Endothelial cell of umbilical vein (primary cell): ENCODE data around the gene FARP1. TPM values are rescaled to one million over a fixed set of nuclear protein-coding genes. Genes with fewer than 3 reads are reported as not detected.

Experiments used
- BruUV-seq: library from RNA; stranded (reverse); fragments of 400-500 nt; replicated peaks from 2 replicates; lab custom pipeline; 2021; lab: Mats Ljungman, UMichigan
- CTCF ChIA-PET: fragments of 300-600, 350-600 bp; sonication (Branson Sonifier 250); formaldehyde crosslinking; loops from one replicate; lab custom pipeline; 2021; ENCODE audit warnings: antibody characterized with exemption, inconsistent platforms; lab: Charles Lee
- POLR2A ChIA-PET: fragments of 300-600, 350-600 bp; sonication (Branson Sonifier 250); formaldehyde crosslinking; loops from one replicate; lab custom pipeline; 2021; ENCODE audit warnings: antibody characterized with exemption, inconsistent platforms; lab: Charles Lee
- DNase-seq: peaks from one replicate; pipeline ENCODE4 v3.0.0-alpha.2; 2011; ENCODE audit warnings: low read depth, low spot score
- FAIRE-seq: peaks from 2 replicates; lab custom pipeline; 2011; peaks lifted over from hg19 to GRCh38; lab: Jason Lieb, UNC
- H2AFZ ChIP-seq: 2 replicates; pipeline ENCODE4 v1.6.0; 2012; ENCODE audit warnings: low read depth, low read length, control low read depth, inconsistent platforms
- H3K27ac ChIP-seq: 2 replicates; pipeline ENCODE4 v1.5.1; 2011; ENCODE audit warnings: low read depth, mild to moderate bottlenecking, control low read depth, low read length, moderate library complexity; ENCODE audit not compliant: insufficient read depth
- H3K27me3 ChIP-seq, 2 experiments: 2 replicates each; pipeline versions ENCODE4 v1.6.0 to v1.6.1; 2011; ENCODE audit warnings: low read length in 2 of 2, mixed read lengths in 1 of 2; ENCODE audit not compliant: control insufficient read depth in 2 of 2, insufficient read depth in 2 of 2
- H3K36me3 ChIP-seq, 2 experiments: 2 replicates in 1 of 2; 3 replicates in 1 of 2; pipeline ENCODE4 v1.5.1; 2011; ENCODE audit warnings: low read length in 2 of 2, mild to moderate bottlenecking in 1 of 2, moderate library complexity in 1 of 2; ENCODE audit not compliant: control insufficient read depth in 2 of 2, insufficient read depth in 2 of 2; ENCODE audit errors: extremely low read depth in 1 of 2
- H3K4me1 ChIP-seq: 3 replicates; pipeline ENCODE4 v1.5.1; 2011; ENCODE audit warnings: mild to moderate bottlenecking, low read length; ENCODE audit not compliant: control insufficient read depth, insufficient read depth; ENCODE audit errors: extremely low read depth
- H3K4me2 ChIP-seq: 2 replicates; pipeline ENCODE4 v1.6.1; 2011; ENCODE audit warnings: low read length, control low read depth, mixed read lengths; ENCODE audit not compliant: insufficient read depth
- H3K4me3 ChIP-seq, 3 experiments: fragments of 200-600 bp in 1 of 3; sonication (generic), shearing (Covaris generic) in 1 of 3; replicated peaks in 1 of 3; 2 replicates each; pipeline ENCODE4 v1.5.1; 2011 to 2016; ENCODE audit warnings: control low read depth in 3 of 3, low read length in 3 of 3, mild to moderate bottlenecking in 2 of 3, inconsistent platforms in 1 of 3, low read depth in 1 of 3, moderate library complexity in 1 of 3; ENCODE audit not compliant: insufficient read depth in 1 of 3
- H3K79me2 ChIP-seq: 2 replicates; pipeline ENCODE4 v1.6.0; 2012; ENCODE audit warnings: low read length, inconsistent platforms; ENCODE audit not compliant: control insufficient read depth, insufficient read depth
- H3K9ac ChIP-seq: replicated peaks from 2 replicates; pipeline ENCODE3; 2011; ENCODE audit warnings: low read length, control low read depth; ENCODE audit not compliant: insufficient read depth; ENCODE audit errors: extremely low read depth
- H3K9me1 ChIP-seq: replicated peaks from 3 replicates; pipeline ENCODE4 v1.6.0; 2011; ENCODE audit warnings: mild to moderate bottlenecking, low read length; ENCODE audit not compliant: control insufficient read depth, insufficient read depth; ENCODE audit errors: extremely low read depth
- H3K9me3 ChIP-seq: replicated peaks from 2 replicates; pipeline ENCODE4 v1.5.1; 2012; ENCODE audit warnings: low read length, inconsistent platforms; ENCODE audit not compliant: control insufficient read depth, insufficient read depth
- H4K20me1 ChIP-seq: replicated peaks from 2 replicates; pipeline ENCODE3; 2011; ENCODE audit warnings: mild to moderate bottlenecking, low read length; ENCODE audit not compliant: control insufficient read depth, insufficient read depth; ENCODE audit errors: extremely low read depth
- CTCF ChIP-seq, 2 donors: IDR thresholded peaks; 1 replicate in 1 of 2; 2 replicates in 1 of 2; pipeline ENCODE4 v1.5.1; 2011; ENCODE audit warnings: low read length in 2 of 2, mild to moderate bottlenecking in 2 of 2, moderate library complexity in 2 of 2, control low read depth in 1 of 2, inconsistent platforms in 1 of 2, low read depth in 1 of 2; ENCODE audit not compliant: insufficient read depth in 1 of 2; ENCODE audit errors: extremely low read depth in 1 of 2
- EZH2 ChIP-seq: IDR thresholded peaks from 2 replicates; pipeline ENCODE4 v1.6.1; 2012; ENCODE audit warnings: borderline replicate concordance, low read depth, mild to moderate bottlenecking, moderate library complexity, low read length, inconsistent platforms; ENCODE audit not compliant: severe bottlenecking
- FOS ChIP-seq: IDR thresholded peaks from 2 replicates; pipeline ENCODE4 v1.6.1; 2011; ENCODE audit warnings: mild to moderate bottlenecking, low read length, moderate library complexity, borderline replicate concordance; ENCODE audit not compliant: insufficient read depth
- GATA2 ChIP-seq: IDR thresholded peaks from 2 replicates; pipeline ENCODE4 v1.7.0; 2011; ENCODE audit warnings: low read depth, mild to moderate bottlenecking, moderate library complexity, mixed read lengths, low read length; ENCODE audit not compliant: insufficient read length, insufficient read depth
- JUN ChIP-seq: IDR thresholded peaks from 2 replicates; pipeline ENCODE4 v1.6.1; 2011; ENCODE audit warnings: borderline replicate concordance, low read depth; ENCODE audit not compliant: insufficient read length, insufficient read depth
- MYC ChIP-seq: IDR thresholded peaks from one replicate; pipeline ENCODE4 v1.6.1; 2011; ENCODE audit warnings: mild to moderate bottlenecking, low read depth, low read length
- POLR2A ChIP-seq: IDR thresholded peaks from 2 replicates; pipeline ENCODE4 v1.6.1; 2012; ENCODE audit warnings: low read depth, mild to moderate bottlenecking, control low read depth, low read length
- POLR2AphosphoS5 ChIP-seq: IDR thresholded peaks from 2 replicates; pipeline ENCODE4 v1.6.1; 2012; ENCODE audit warnings: low read depth, mild to moderate bottlenecking, control low read depth, low read length, moderate library complexity; ENCODE audit not compliant: insufficient read depth
- dilution Hi-C: fragments of 300-500 bp; cut with MboI; formaldehyde crosslinking; loops from one replicate; pipeline ENCODE4 v1.15.0; 2019; ENCODE audit warnings: low sequenced_read_pairs; ENCODE audit not compliant: extremely low pct_ligation_motif_present
- intact Hi-C: fragments of 100-400 bp; cut with micrococcal nuclease; formaldehyde crosslinking; loops from one replicate; pipeline ENCODE4 v1.10.0; 2022
- polyA plus RNA-seq, 4 experiments: library from polyadenylated mRNA; depleted of rRNA in 3 of 4; stranded (reverse) in 3 of 4; unstranded in 1 of 4; fragments of >200 nt; gene quantifications; 2 replicates each; pipeline versions ENCODE4 v1.2.1 to v1.2.3, GENCODE V29; 2011 to 2012; ENCODE audit warnings: missing spikeins in 1 of 4
- total RNA-seq: library from RNA; stranded (reverse); gene quantifications from 2 replicates; pipeline ENCODE4 v1.2.3, GENCODE V29; 2021
- TF ChIP-seq, protein P1 (sequence below): IDR thresholded peaks from 2 replicates; pipeline ENCODE4 v1.6.1; 2011; ENCODE audit not compliant: insufficient read depth, insufficient read length

FARP1 gene
- total and polyA plus RNA-seq, 2 donors (not counting 3 experiments of a cell fraction or from before 2014, with no cell fraction given): 19.0 to 77.7 TPM

DNA sequence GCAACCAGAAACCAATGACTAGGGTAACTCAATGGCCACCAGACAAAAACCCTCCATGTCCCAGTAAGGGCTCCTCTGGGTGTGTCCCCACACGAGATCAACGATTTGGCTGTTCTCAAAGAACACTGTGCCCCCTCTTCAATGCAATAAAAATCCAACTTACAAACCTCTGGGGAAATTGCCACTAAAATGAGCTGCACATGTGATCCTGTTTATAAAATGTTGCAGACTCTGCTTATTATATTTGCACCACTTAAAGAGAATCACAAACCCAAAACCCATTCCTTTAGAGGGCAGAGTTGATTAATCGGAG is 353.5 kb downstream of the FARP1 start:
- H3K4me2 ChIP-seq: no peak overlapping the region
- peaks cover 2 to 13% of the 10 kb centered on the region in 2 experiments for H3K36me3 ChIP-seq
- H3K27me3 ChIP-seq: no peaks in the 10 kb centered on the region
- no peaks in the 10 kb centered on the region for H3K9me1 ChIP-seq
- FAIRE-seq: peak; percentile 38
- TF ChIP-seq, protein P1, sequence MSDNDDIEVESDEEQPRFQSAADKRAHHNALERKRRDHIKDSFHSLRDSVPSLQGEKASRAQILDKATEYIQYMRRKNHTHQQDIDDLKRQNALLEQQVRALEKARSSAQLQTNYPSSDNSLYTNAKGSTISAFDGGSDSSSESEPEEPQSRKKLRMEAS: no peak
- TF ChIP-seq POLR2AphosphoS5: no peak
- TF ChIP-seq CTCF (IDR thresholded peaks at IDR 0.05; ENCODE audit: extremely low read depth in 1 of 2, insufficient read depth in 1 of 2, low read depth in 1 of 2, low read length in 2 of 2): no peak
- no peak for TF ChIP-seq FOS
- no peak for TF ChIP-seq POLR2A
- TF ChIP-seq EZH2: no peak
- TF ChIP-seq JUN: no peak
- TF ChIP-seq GATA2: no peak
- TF ChIP-seq MYC: no peak
- H3K4me1 ChIP-seq: no peaks in the 10 kb centered on the region
- ChIA-PET POLR2A (no interaction called here), CTCF (interaction anchor here (0.9 to 1.3 kb wide), 2 partner anchors 11 to 177 kb away, joined by 3 read pairs; no protein-coding TSS in a partner anchor)
- DNase-seq: no peak
- no TSS peak for BruUV-seq
- intact Hi-C loops (no loop called here), dilution Hi-C loops (no loop called here)
- H2AFZ ChIP-seq: no peak overlapping the region
- H3K9me3 ChIP-seq: no peaks in the 10 kb centered on the region
- peaks cover 82% of the 10 kb centered on the region for H3K79me2 ChIP-seq
- H3K27ac ChIP-seq: no peak overlapping the region
- H3K4me3 ChIP-seq: no peak overlapping the region
- no peak overlapping the region for H3K9ac ChIP-seq
- no peaks in the 10 kb centered on the region for H4K20me1 ChIP-seq
